SU-DHL-6 (cell line): Measurements from ENCODE around the gene EIF4A3.

ENCODE experiments used
- H2AFZ ChIP-seq: fragments of 200-600 bp; sonication (generic); 2 replicates; pipeline ENCODE4 v1.6.1; 2014; ENCODE audit warnings: low read depth, mild to moderate bottlenecking, moderate library complexity, mixed read lengths, antibody characterized with exemption, low read length; ENCODE audit not compliant: severe bottlenecking
- H3F3A ChIP-seq: fragments of 200-600 bp; shearing (Covaris generic); 2 replicates; pipeline ENCODE4 v1.6.0; 2016; ENCODE audit warnings: antibody characterized with exemption, mild to moderate bottlenecking; ENCODE audit not compliant: insufficient read depth
- H3K27ac ChIP-seq: fragments of 200-600 bp; sonication (generic); 2 replicates; pipeline ENCODE4 v1.5.1; 2016; ENCODE audit warnings: low read depth, mild to moderate bottlenecking, low read length, moderate library complexity, mixed read lengths
- H3K27me3 ChIP-seq: fragments of 200-600 bp; sonication (generic), shearing (Covaris generic); 2 replicates; pipeline ENCODE4 v1.6.0; 2014; ENCODE audit warnings: mild to moderate bottlenecking, low read length
- H3K36me3 ChIP-seq: fragments of 200-600 bp; sonication (generic); 2 replicates; pipeline ENCODE4 v1.6.1; 2014; ENCODE audit warnings: mild to moderate bottlenecking, low read length, mixed read lengths
- H3K4me2 ChIP-seq: fragments of 300-600, 200-600 bp; shearing (Covaris generic), sonication (generic); 2 replicates; pipeline ENCODE4 v1.6.0; 2014; ENCODE audit warnings: low read length, low read depth, mild to moderate bottlenecking; ENCODE audit not compliant: poor library complexity, severe bottlenecking
- H3K4me3 ChIP-seq: fragments of 200-600 bp; sonication (generic); 2 replicates; pipeline ENCODE4 v1.5.1; 2014; ENCODE audit warnings: antibody characterized with exemption, low read length, mild to moderate bottlenecking, mixed read lengths; ENCODE audit not compliant: insufficient read depth, poor library complexity, severe bottlenecking
- H3K79me2 ChIP-seq: fragments of 200-600 bp; sonication (generic); 2 replicates; pipeline ENCODE4 v1.6.1; 2014; ENCODE audit warnings: mild to moderate bottlenecking, low read length, moderate library complexity; ENCODE audit not compliant: insufficient read depth
- H3K9ac ChIP-seq: fragments of 200-600 bp; sonication (generic); 2 replicates; pipeline ENCODE4 v1.7.0; 2014; ENCODE audit warnings: mild to moderate bottlenecking, low read length
- H3K9me2 ChIP-seq: fragments of 200-600 bp; sonication (generic); replicated peaks from 2 replicates; pipeline ENCODE4 v1.6.1; 2014; ENCODE audit warnings: low read length; ENCODE audit not compliant: insufficient read depth
- H3K9me3 ChIP-seq: fragments of 200-600 bp; sonication (generic); 2 replicates; pipeline ENCODE4 v1.6.1; 2014; ENCODE audit warnings: low read length, mixed read lengths; ENCODE audit not compliant: insufficient read depth
- H4K20me1 ChIP-seq: fragments of 200-600 bp; sonication (generic); 2 replicates; pipeline ENCODE4 v1.6.1; 2014; ENCODE audit warnings: low read depth, mild to moderate bottlenecking, antibody characterized with exemption, low read length, moderate library complexity, mixed read lengths
- CTCF ChIP-seq: fragments of 200-600 bp; sonication (generic); IDR thresholded peaks from one replicate; pipeline ENCODE4 v1.5.1; 2017; ENCODE audit warnings: antibody characterized with exemption, mild to moderate bottlenecking, low read length, moderate library complexity; ENCODE audit not compliant: insufficient read depth, poor library complexity, severe bottlenecking
- EZH2phosphoT487 ChIP-seq: fragments of 200-600 bp; sonication (generic), shearing (Covaris generic); conservative IDR thresholded peaks from 2 replicates; pipeline ENCODE4 v1.6.1; 2018; ENCODE audit warnings: mild to moderate bottlenecking, antibody characterized with exemption, low read length, moderate library complexity, mixed read lengths

Gene EIF4A3

GRCh38 chr17:80125656-80126448 lies 21.1 kb downstream of the EIF4A3 start:
- TF ChIP-seq EZH2phosphoT487 = no peak
- TF ChIP-seq CTCF = no peak
- H3K4me3 ChIP-seq = no peak overlapping the region
- no peak overlapping the region for H3K27ac ChIP-seq
- no peak overlapping the region for H2AFZ ChIP-seq
- H3K79me2 ChIP-seq = no peaks in the 10 kb centered on the region
- no peak overlapping the region for H3K4me2 ChIP-seq
- no peaks in the 10 kb centered on the region for H3K9me3 ChIP-seq
- H3F3A ChIP-seq = 0 out of 2 replicates have a peak, but pooled peaks cover 5% of the 10 kb centered on the region
- no peaks in the 10 kb centered on the region for H3K27me3 ChIP-seq
- H4K20me1 ChIP-seq = no peaks in the 10 kb centered on the region
- H3K9ac ChIP-seq = no peak overlapping the region
- no peaks in the 10 kb centered on the region for H3K36me3 ChIP-seq
- H3K9me2 ChIP-seq = no peaks in the 10 kb centered on the region

- H3K27me3 ChIP-seq = no peaks in the 10 kb centered on the region
- H3F3A ChIP-seq = no peaks in the 10 kb centered on the region
- no peaks in the 10 kb centered on the region for H3K36me3 ChIP-seq
- H3K79me2 ChIP-seq = no peaks in the 10 kb centered on the region
- H3K27ac ChIP-seq = no peak overlapping the region
- no peak overlapping the region for H3K9ac ChIP-seq
- no peaks in the 10 kb centered on the region for H3K9me3 ChIP-seq
- H2AFZ ChIP-seq = no peak overlapping the region
- no peak for TF ChIP-seq EZH2phosphoT487
- TF ChIP-seq CTCF = peak; percentile 23
- H3K9me2 ChIP-seq = no peaks in the 10 kb centered on the region
- no peak overlapping the region for H3K4me3 ChIP-seq
- H4K20me1 ChIP-seq = no peaks in the 10 kb centered on the region
- no peak overlapping the region for H3K4me2 ChIP-seq
These were observed 22.5 kb downstream of the EIF4A3 start for GRCh38 chr17:80124351-80124981.

GRCh38 chr17:80123791-80124190 lies 23.1 kb downstream of the EIF4A3 start:
- Histone ChIP-seq H3K79me2 (no peaks in the 10 kb centered on the region), H3K4me3 (no peak overlapping the region), H3K27me3 (no peaks in the 10 kb centered on the region), H3K9ac (no peak overlapping the region), H3K4me2 (no peak overlapping the region), H4K20me1 (no peaks in the 10 kb centered on the region), H3K36me3 (no peaks in the 10 kb centered on the region), H3K9me2 (no peaks in the 10 kb centered on the region), H2AFZ (no peak overlapping the region), H3F3A (no peaks in the 10 kb centered on the region), H3K9me3 (no peaks in the 10 kb centered on the region), H3K27ac (no peak overlapping the region)
- TF ChIP-seq CTCF (no peak), EZH2phosphoT487 (no peak)
